ENCODE measurements around the gene CPEB3. TPM values are rescaled to one million over a fixed set of nuclear protein-coding genes. Genes with fewer than 3 reads are reported as not detected.

The CPEB3 gene
- total and polyA plus RNA-seq, 2 donors (not counting 3 experiments of a cell fraction or from before 2014, with no cell fraction given), result 0.80 to 2.2 TPM

GRCh38 chr10:92068900-92069299 is 222.0 kb downstream of the CPEB3 start:
- ChIA-PET POLR2A (no interaction called here), CTCF (no interaction called here)
- no peaks in the 10 kb centered on the region for H3K4me1 ChIP-seq (ENCODE audit: control insufficient read depth, extremely low read depth, insufficient read depth, low read length)
- TF ChIP-seq CTCF (IDR thresholded peaks at IDR 0.05; ENCODE audit: extremely low read depth in 1 of 2, insufficient read depth in 1 of 2, low read depth in 1 of 2, low read length in 2 of 2) (no peak), POLR2AphosphoS5 (IDR thresholded peaks at IDR 0.05; ENCODE audit: insufficient read depth, low read depth, low read length) (no peak), FOS (IDR thresholded peaks at IDR 0.05; ENCODE audit: borderline replicate concordance, insufficient read depth, low read length) (no peak), EZH2 (IDR thresholded peaks at IDR 0.05; ENCODE audit: borderline replicate concordance, low read depth, low read length, severe bottlenecking) (no peak), GATA2 (IDR thresholded peaks at IDR 0.05; ENCODE audit: insufficient read depth, insufficient read length, low read depth, low read length) (no peak), MAX (IDR thresholded peaks at IDR 0.05; ENCODE audit: insufficient read depth, insufficient read length) (no peak), POLR2A (IDR thresholded peaks at IDR 0.05; ENCODE audit: low read depth, low read length) (no peak), MYC (IDR thresholded peaks at IDR 0.05; ENCODE audit: low read depth, low read length) (no peak), JUN (IDR thresholded peaks at IDR 0.05; ENCODE audit: borderline replicate concordance, insufficient read depth, insufficient read length, low read depth) (no peak)
- H3K36me3 ChIP-seq (ENCODE audit: control insufficient read depth in 2 of 2, extremely low read depth in 1 of 2, insufficient read depth in 2 of 2, low read length in 2 of 2), result no peaks in the 10 kb centered on the region
- H3K27me3 ChIP-seq (ENCODE audit: control insufficient read depth in 2 of 2, insufficient read depth in 2 of 2, low read length in 2 of 2), result no peaks in the 10 kb centered on the region
- H3K9me3 ChIP-seq (replicated peaks; ENCODE audit: control insufficient read depth, insufficient read depth, low read length), result no peaks in the 10 kb centered on the region
- no peaks in the 10 kb centered on the region for H3K9me1 ChIP-seq (replicated peaks; ENCODE audit: control insufficient read depth, extremely low read depth, insufficient read depth, low read length)
- no peaks in the 10 kb centered on the region for H3K79me2 ChIP-seq (ENCODE audit: control insufficient read depth, insufficient read depth, low read length)
- FAIRE-seq (no peak), DNase-seq (ENCODE audit: low read depth, low spot score) (no peak)
- H4K20me1 ChIP-seq (replicated peaks; ENCODE audit: control insufficient read depth, extremely low read depth, insufficient read depth, low read length), result no peaks in the 10 kb centered on the region
- H2AFZ ChIP-seq (ENCODE audit: low read depth, low read length), result no peak overlapping the region
- H3K9ac ChIP-seq (replicated peaks; ENCODE audit: extremely low read depth, insufficient read depth, low read length), result no peak overlapping the region
- dilution Hi-C loops (cut with MboI; ENCODE audit: extremely low pct_ligation_motif_present, low sequenced_read_pairs) (no loop called here), intact Hi-C loops (cut with micrococcal nuclease) (no loop called here)
- no peak overlapping the region for H3K4me3 ChIP-seq (replicated peaks in 1 of 3; ENCODE audit: insufficient read depth in 1 of 3, low read depth in 1 of 3, low read length in 3 of 3)
- H3K27ac ChIP-seq (ENCODE audit: insufficient read depth, low read depth, low read length), result no peak overlapping the region
- H3K4me2 ChIP-seq (ENCODE audit: insufficient read depth, low read length), result no peak overlapping the region
- no TSS peak for BruUV-seq (replicated peaks)

All from endothelial cell of umbilical vein (primary cell).